Keratinocyte (primary cell): ENCODE results near the gene DPP3. TPM values are rescaled to one million over a fixed set of nuclear protein-coding genes. Genes with fewer than 3 reads are reported as not detected.
"Not testable (repeated sequence)": the region's sequence is repeated elsewhere in the genome, so short reads cannot be mapped to it uniquely, and the experiment has no call there.

Experiments used
- DNase-seq: peaks from one replicate; pipeline ENCODE4 v3.0.0-alpha.2; 2011; ENCODE audit warnings: low read depth, missing footprints, low spot score
- FAIRE-seq: peaks from 2 replicates; lab custom pipeline; 2011; peaks lifted over from hg19 to GRCh38; lab: Jason Lieb, UNC
- H2AFZ ChIP-seq: 2 replicates; pipeline ENCODE4 v1.6.0; 2012; ENCODE audit warnings: low read length, control low read depth, inconsistent platforms; ENCODE audit not compliant: control insufficient read depth
- H3K27ac ChIP-seq: 2 replicates; pipeline ENCODE4 v1.5.1; 2011; ENCODE audit warnings: low read length; ENCODE audit not compliant: control insufficient read depth, insufficient read depth
- H3K27me3 ChIP-seq: 3 replicates; pipeline ENCODE4 v1.6.0; 2011; ENCODE audit warnings: low read length; ENCODE audit not compliant: control insufficient read depth, insufficient read depth; ENCODE audit errors: extremely low read depth
- H3K36me3 ChIP-seq, 2 experiments: 2 replicates in 1 of 2; 3 replicates in 1 of 2; pipeline ENCODE4 v1.5.1; 2011; ENCODE audit warnings: low read length in 2 of 2, mild to moderate bottlenecking in 1 of 2; ENCODE audit not compliant: control insufficient read depth in 2 of 2, insufficient read depth in 2 of 2; ENCODE audit errors: extremely low read depth in 1 of 2
- H3K4me1 ChIP-seq: 3 replicates; pipeline ENCODE4 v1.5.1; 2011; ENCODE audit warnings: low read length; ENCODE audit not compliant: control insufficient read depth, insufficient read depth; ENCODE audit errors: extremely low read depth
- H3K4me2 ChIP-seq: 3 replicates; pipeline ENCODE4 v1.6.0; 2011; ENCODE audit warnings: low read depth, low read length; ENCODE audit not compliant: control insufficient read depth, insufficient read depth; ENCODE audit errors: extremely low read depth
- H3K4me3 ChIP-seq, 3 experiments: fragments of 200-600 bp in 1 of 3; sonication (generic) in 1 of 3; 2 replicates in 2 of 3; 3 replicates in 1 of 3; pipeline ENCODE4 v1.5.1; 2011 to 2016; ENCODE audit warnings: low read length in 3 of 3, mild to moderate bottlenecking in 3 of 3, control low read depth in 2 of 3, inconsistent platforms in 1 of 3, low read depth in 1 of 3, mixed read lengths in 1 of 3, mixed run types in 1 of 3, moderate library complexity in 1 of 3; ENCODE audit not compliant: control insufficient read depth in 2 of 3, insufficient read depth in 2 of 3; ENCODE audit errors: extremely low read depth in 1 of 3
- H3K79me2 ChIP-seq: 2 replicates; pipeline ENCODE4 v1.6.0; 2012; ENCODE audit warnings: low read length; ENCODE audit not compliant: control insufficient read depth, insufficient read depth
- H3K9ac ChIP-seq: 3 replicates; pipeline ENCODE4 v1.6.0; 2011; ENCODE audit warnings: low read length; ENCODE audit not compliant: control insufficient read depth, insufficient read depth; ENCODE audit errors: extremely low read depth
- H3K9me1 ChIP-seq: 3 replicates; pipeline ENCODE4 v1.6.0; 2011; ENCODE audit warnings: low read length; ENCODE audit not compliant: control insufficient read depth, insufficient read depth; ENCODE audit errors: extremely low read depth
- H3K9me3 ChIP-seq: 2 replicates; pipeline ENCODE4 v1.5.1; 2012; ENCODE audit warnings: low read depth, low read length; ENCODE audit not compliant: control insufficient read depth
- H4K20me1 ChIP-seq: 3 replicates; pipeline ENCODE4 v1.6.0; 2011; ENCODE audit warnings: low read length; ENCODE audit not compliant: control insufficient read depth, insufficient read depth; ENCODE audit errors: extremely low read depth
- EZH2 ChIP-seq: IDR thresholded peaks from one replicate; pipeline ENCODE4 v1.6.1; 2012; ENCODE audit warnings: inconsistent platforms, mild to moderate bottlenecking, low read length, moderate library complexity
- dilution Hi-C: fragments of 300-500 bp; cut with MboI; formaldehyde crosslinking; loops from one replicate; pipeline ENCODE4 v1.7.0; 2020; ENCODE audit warnings: low sequenced_read_pairs; ENCODE audit not compliant: extremely low pct_ligation_motif_present
- polyA plus RNA-seq, 5 experiments: library from polyadenylated mRNA; depleted of rRNA in 3 of 5; stranded (reverse) in 3 of 5; stranded (forward) in 1 of 5; unstranded in 1 of 5; fragments of >200 nt; gene quantifications; 1 replicate in 1 of 5; 2 replicates in 3 of 5; 3 replicates in 1 of 5; pipeline versions ENCODE4 v1.2.1 to v1.2.3, GENCODE V29; 2011 to 2012; ENCODE audit warnings: missing spikeins in 2 of 5, low read depth in 1 of 5, low replicate concordance in 1 of 5
- TF ChIP-seq, protein P1 (sequence below), 3 experiments: IDR thresholded peaks in 1 of 3; conservative IDR thresholded peaks in 1 of 3; optimal IDR thresholded peaks in 1 of 3; 2 replicates in 2 of 3; 3 replicates in 1 of 3; pipeline versions ENCODE3 to v1.5.1; 2011; ENCODE audit warnings: low read length in 3 of 3, mild to moderate bottlenecking in 3 of 3, moderate library complexity in 2 of 3, control low read depth in 1 of 3, inconsistent platforms in 1 of 3; ENCODE audit not compliant: insufficient read depth in 2 of 3; ENCODE audit errors: extremely low read depth in 1 of 3

Gene DPP3
- polyA plus RNA-seq, 1 donor (not counting 4 experiments of a cell fraction or from before 2014, with no cell fraction given), result 57.9 TPM

DNA sequence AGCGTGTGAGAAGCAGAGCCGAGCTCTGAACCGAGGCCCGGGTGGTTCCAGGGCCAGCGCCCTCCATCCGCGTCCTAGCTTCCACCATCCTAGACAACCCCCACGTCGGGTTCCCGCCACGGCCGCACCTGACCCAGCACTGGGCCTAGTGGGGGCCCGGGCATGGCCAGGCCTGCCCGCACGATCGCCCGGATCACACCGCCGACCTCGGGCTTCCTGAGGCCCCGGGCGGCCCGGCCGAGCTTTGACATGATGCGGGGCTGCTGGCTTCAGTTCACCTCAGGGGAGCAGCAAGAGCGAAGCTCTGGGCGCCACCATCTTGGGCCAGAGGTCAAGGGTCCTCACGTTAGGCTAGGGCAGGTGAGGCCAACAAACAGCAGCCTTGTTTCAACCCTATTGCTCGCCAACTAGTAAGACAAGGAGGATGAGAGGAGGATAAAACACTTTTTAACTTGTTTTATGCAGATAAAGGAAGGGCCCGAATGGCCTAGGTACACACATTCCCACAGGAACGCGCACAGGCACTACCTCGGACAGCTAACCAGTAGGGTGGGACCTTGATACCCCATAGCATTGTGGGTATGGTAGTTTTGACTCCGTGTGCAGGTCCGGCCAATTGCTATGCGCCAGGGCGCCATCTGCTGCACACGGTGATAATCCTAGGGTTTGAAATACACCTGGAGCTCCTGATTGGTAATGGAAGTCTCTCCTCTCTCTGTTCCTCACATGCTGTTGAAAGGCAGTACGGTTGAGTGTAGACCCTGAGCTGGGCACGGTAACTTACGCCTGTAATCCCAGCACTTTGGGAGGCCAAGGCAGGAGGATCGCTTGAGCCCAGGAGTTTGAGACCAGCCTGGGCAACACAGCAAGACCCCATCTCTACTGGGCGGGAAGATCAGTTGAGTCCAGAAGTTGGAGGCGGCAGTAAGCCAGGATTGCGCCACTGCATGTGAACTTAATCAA lies 41.4 kb upstream of the DPP3 start, which contains the start of gene MRPL11:
Gene MRPL11 (minus strand): TSS at position 345 of the 963 bp plus-strand sequence. CDS start 94 bp downstream, at position 251.
- peak within 1 kb of the TSS; percentile 94 for H3K27ac ChIP-seq
- H3K27me3 ChIP-seq, result no peaks in the 10 kb centered on the region
- peak; percentile 96 for FAIRE-seq
- H3K9me3 ChIP-seq, result no peaks in the 10 kb centered on the region
- H4K20me1 ChIP-seq, result no peaks in the 10 kb centered on the region
- DNase-seq, result peak; percentile 48
- H3K9me1 ChIP-seq, result no peaks in the 10 kb centered on the region
- H3K36me3 ChIP-seq, result peaks cover 4 to 7% of the 10 kb centered on the region in 2 experiments
- peak within 1 kb of the TSS; percentile 91 for H3K9ac ChIP-seq
- no peak for TF ChIP-seq EZH2
- TF ChIP-seq, protein P1, sequence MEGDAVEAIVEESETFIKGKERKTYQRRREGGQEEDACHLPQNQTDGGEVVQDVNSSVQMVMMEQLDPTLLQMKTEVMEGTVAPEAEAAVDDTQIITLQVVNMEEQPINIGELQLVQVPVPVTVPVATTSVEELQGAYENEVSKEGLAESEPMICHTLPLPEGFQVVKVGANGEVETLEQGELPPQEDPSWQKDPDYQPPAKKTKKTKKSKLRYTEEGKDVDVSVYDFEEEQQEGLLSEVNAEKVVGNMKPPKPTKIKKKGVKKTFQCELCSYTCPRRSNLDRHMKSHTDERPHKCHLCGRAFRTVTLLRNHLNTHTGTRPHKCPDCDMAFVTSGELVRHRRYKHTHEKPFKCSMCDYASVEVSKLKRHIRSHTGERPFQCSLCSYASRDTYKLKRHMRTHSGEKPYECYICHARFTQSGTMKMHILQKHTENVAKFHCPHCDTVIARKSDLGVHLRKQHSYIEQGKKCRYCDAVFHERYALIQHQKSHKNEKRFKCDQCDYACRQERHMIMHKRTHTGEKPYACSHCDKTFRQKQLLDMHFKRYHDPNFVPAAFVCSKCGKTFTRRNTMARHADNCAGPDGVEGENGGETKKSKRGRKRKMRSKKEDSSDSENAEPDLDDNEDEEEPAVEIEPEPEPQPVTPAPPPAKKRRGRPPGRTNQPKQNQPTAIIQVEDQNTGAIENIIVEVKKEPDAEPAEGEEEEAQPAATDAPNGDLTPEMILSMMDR (optimal IDR thresholded peaks at IDR 0.05 in 1 of 3, IDR thresholded peaks at IDR 0.05 in 1 of 3, conservative IDR thresholded peaks at IDR 0.05 in 1 of 3; ENCODE audit: extremely low read depth in 1 of 3, insufficient read depth in 2 of 3, low read length in 3 of 3), result peak; percentile 66 to 96 (median 86)
- peak within 1 kb of the TSS; percentile 99 for H2AFZ ChIP-seq
- peak within 1 kb of the TSS; percentile 54 to 75 (median 68) for H3K4me3 ChIP-seq
- H3K4me2 ChIP-seq, result peak within 1 kb of the TSS; percentile 96
- H3K4me1 ChIP-seq, result peaks cover 5% of the 10 kb centered on the region
- H3K79me2 ChIP-seq, result peaks cover 9% of the 10 kb centered on the region
- dilution Hi-C loops, result no loop called here

DNA sequence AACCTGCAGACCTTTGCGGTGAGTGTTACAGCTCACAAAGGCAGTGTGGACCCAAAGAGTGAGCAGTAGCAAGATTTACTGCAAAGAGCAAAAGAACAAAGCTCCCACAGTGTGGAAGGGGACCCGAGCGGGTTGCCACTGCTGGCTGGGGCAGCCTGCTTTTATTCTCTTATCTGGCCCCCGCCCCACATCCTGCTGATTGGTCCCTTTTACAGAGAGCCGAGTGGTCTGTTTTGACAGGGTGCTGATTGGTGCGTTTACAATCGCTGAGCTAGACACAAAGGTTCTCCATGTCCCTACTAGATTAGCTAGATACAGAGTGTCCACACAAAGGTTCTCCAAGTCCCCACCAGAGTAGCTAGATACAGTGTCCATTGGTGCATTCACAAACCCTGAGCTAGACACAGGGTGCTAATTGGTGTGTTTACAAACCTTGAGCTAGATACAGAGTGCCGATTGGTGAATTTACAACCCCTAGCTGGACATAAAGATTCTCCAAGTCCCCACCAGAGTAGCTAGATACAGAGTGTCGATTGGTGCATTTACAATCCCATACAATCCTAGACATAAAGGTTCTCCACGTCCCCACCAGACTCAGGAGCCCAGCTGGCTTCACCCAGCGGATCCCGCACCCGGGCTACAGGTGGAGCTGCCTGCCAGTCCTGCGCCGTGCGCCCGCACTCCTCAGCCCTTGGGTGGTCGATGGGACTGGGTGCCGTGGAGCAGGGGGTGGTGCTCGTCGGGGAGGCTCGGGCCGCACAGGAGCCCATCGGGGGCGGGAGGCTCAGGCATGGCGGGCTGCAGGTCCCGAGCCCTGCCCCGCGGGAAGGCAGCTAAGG lies 39.9 kb upstream of the DPP3 start:
- H2AFZ ChIP-seq, H3K9me3 ChIP-seq, FAIRE-seq, H3K36me3 ChIP-seq, H3K4me2 ChIP-seq, H3K4me1 ChIP-seq, H3K9me1 ChIP-seq, dilution Hi-C loops, H3K9ac ChIP-seq, H3K4me3 ChIP-seq, H3K79me2 ChIP-seq, H3K27ac ChIP-seq, DNase-seq, H4K20me1 ChIP-seq, H3K27me3 ChIP-seq: not testable (repeated sequence)

DNA sequence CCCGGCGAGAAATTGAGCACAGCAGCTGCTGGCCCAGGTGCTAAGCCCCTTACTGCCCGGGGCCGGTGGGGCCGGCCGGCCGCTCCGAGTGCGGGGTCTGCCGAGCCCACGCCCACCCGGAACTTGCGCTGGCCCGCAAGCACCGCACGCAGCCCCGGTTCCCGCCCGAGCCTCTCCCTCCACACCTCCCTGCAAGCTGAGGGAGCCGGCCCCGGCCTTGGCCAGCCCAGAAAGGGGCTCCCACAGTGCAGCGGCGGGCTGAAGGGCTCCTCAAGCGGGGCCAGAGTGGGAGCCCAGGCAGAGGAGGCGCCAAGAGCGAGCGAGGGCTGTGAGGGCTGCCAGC lies 39.3 kb upstream of the DPP3 start:
- H3K4me2 ChIP-seq, H3K79me2 ChIP-seq, H3K4me3 ChIP-seq, H3K9me1 ChIP-seq, H3K27ac ChIP-seq, H3K9me3 ChIP-seq, FAIRE-seq, H3K27me3 ChIP-seq, H4K20me1 ChIP-seq, H3K36me3 ChIP-seq, DNase-seq, H3K4me1 ChIP-seq, H2AFZ ChIP-seq, dilution Hi-C loops, H3K9ac ChIP-seq: not testable (repeated sequence)
